ENCODE results near the gene PTGR1.
"Not testable (repeated sequence)": the region's sequence is repeated elsewhere in the genome, so short reads cannot be mapped to it uniquely, and the experiment has no call there.

The PTGR1 gene

GRCh38 chr9:111632060-111632459, 32.6 kb upstream of the PTGR1 start:
- no peaks in the 10 kb centered on the region for H3K9me3 ChIP-seq (ENCODE audit: control insufficient read depth, insufficient read depth, low read depth, low read length)

GRCh38 chr9:111631214-111631971, 31.9 kb upstream of the PTGR1 start, which contains the start of gene DNAJC25:
DNAJC25 (plus strand) TSS chr9:111631334; CDS start chr9:111631408, 74 bp downstream.
- Histone ChIP-seq H3K9me3 (ENCODE audit: control insufficient read depth, insufficient read depth, low read depth, low read length) (no peaks in the 10 kb centered on the region), H3K27ac (ENCODE audit: low read depth, low read length) (peak within 1 kb of the TSS; percentile 75), H3K9ac (ENCODE audit: low read length) (peak within 1 kb of the TSS; percentile 95), H3K4me3 (ENCODE audit: low read depth, low read length) (peak within 1 kb of the TSS; percentile 81), H3K27me3 (ENCODE audit: control insufficient read depth, insufficient read depth, low read length) (no peaks in the 10 kb centered on the region), H3K36me3 (ENCODE audit: control insufficient read depth, insufficient read depth, low read length) (peaks cover 4% of the 10 kb centered on the region; the same call in 1 of the 2 replicates), H3K4me1 (ENCODE audit: control insufficient read depth, insufficient read depth, low read length) (peaks cover 20% of the 10 kb centered on the region)

More at GRCh38 chr9:111632060-111632459, 32.6 kb upstream of the PTGR1 start:
- Histone ChIP-seq H3K9ac (ENCODE audit: low read length) (peak overlapping the region; percentile 95), H3K4me3 (ENCODE audit: low read depth, low read length) (peak overlapping the region; percentile 81), H3K4me1 (ENCODE audit: control insufficient read depth, insufficient read depth, low read length) (peaks cover 14% of the 10 kb centered on the region), H3K27ac (ENCODE audit: low read depth, low read length) (peak overlapping the region; percentile 75; the same call in 1 of the 2 replicates), H3K27me3 (ENCODE audit: control insufficient read depth, insufficient read depth, low read length) (no peaks in the 10 kb centered on the region), H3K36me3 (ENCODE audit: control insufficient read depth, insufficient read depth, low read length) (peaks cover 4% of the 10 kb centered on the region; the same call in 1 of the 2 replicates)

GRCh38 chr9:111630964-111631213, 31.4 kb upstream of the PTGR1 start:
- peak overlapping the region; percentile 81 for H3K4me3 ChIP-seq (ENCODE audit: low read depth, low read length)
- H3K27me3 ChIP-seq (ENCODE audit: control insufficient read depth, insufficient read depth, low read length), result no peaks in the 10 kb centered on the region
- peak overlapping the region; percentile 57 for H3K9ac ChIP-seq (ENCODE audit: low read length)
- no peak overlapping the region for H3K27ac ChIP-seq (ENCODE audit: low read depth, low read length)
- peaks cover 20% of the 10 kb centered on the region for H3K4me1 ChIP-seq (ENCODE audit: control insufficient read depth, insufficient read depth, low read length)
- no peaks in the 10 kb centered on the region for H3K9me3 ChIP-seq (ENCODE audit: control insufficient read depth, insufficient read depth, low read depth, low read length)
- peaks cover 4% of the 10 kb centered on the region; the same call in 1 of the 2 replicates for H3K36me3 ChIP-seq (ENCODE audit: control insufficient read depth, insufficient read depth, low read length)

GRCh38 chr9:111630182-111630963, 30.9 kb upstream of the PTGR1 start:
- H3K27me3 ChIP-seq (ENCODE audit: control insufficient read depth, insufficient read depth, low read length), result no peaks in the 10 kb centered on the region
- H3K27ac ChIP-seq (ENCODE audit: low read depth, low read length), result no peak overlapping the region
- peak overlapping the region; percentile 57 for H3K9ac ChIP-seq (ENCODE audit: low read length)
- H3K4me1 ChIP-seq (ENCODE audit: control insufficient read depth, insufficient read depth, low read length), result peaks cover 20% of the 10 kb centered on the region
- H3K36me3 ChIP-seq (ENCODE audit: control insufficient read depth, insufficient read depth, low read length), result peaks cover 4% of the 10 kb centered on the region; the same call in 1 of the 2 replicates
- H3K9me3 ChIP-seq (ENCODE audit: control insufficient read depth, insufficient read depth, low read depth, low read length), result no peaks in the 10 kb centered on the region
- peak overlapping the region; percentile 81 for H3K4me3 ChIP-seq (ENCODE audit: low read depth, low read length)

GRCh38 chr9:111628411-111628810, 29.0 kb upstream of the PTGR1 start:
- peaks cover 20% of the 10 kb centered on the region for H3K4me1 ChIP-seq (ENCODE audit: control insufficient read depth, insufficient read depth, low read length)
- H3K27ac ChIP-seq (ENCODE audit: low read depth, low read length), result no peak overlapping the region
- no peak overlapping the region for H3K9ac ChIP-seq (ENCODE audit: low read length)
- no peak overlapping the region for H3K4me3 ChIP-seq (ENCODE audit: low read depth, low read length)
- H3K9me3 ChIP-seq (ENCODE audit: control insufficient read depth, insufficient read depth, low read depth, low read length), result no peaks in the 10 kb centered on the region
- no peaks in the 10 kb centered on the region for H3K27me3 ChIP-seq (ENCODE audit: control insufficient read depth, insufficient read depth, low read length)
- H3K36me3 ChIP-seq (ENCODE audit: control insufficient read depth, insufficient read depth, low read length), result peaks cover 4% of the 10 kb centered on the region; the same call in 1 of the 2 replicates

GRCh38 chr9:111627260-111627963, 28.0 kb upstream of the PTGR1 start:
- Histone ChIP-seq H3K36me3 (ENCODE audit: control insufficient read depth, insufficient read depth, low read length) (no peaks in the 10 kb centered on the region), H3K4me1 (ENCODE audit: control insufficient read depth, insufficient read depth, low read length) (peaks cover 15% of the 10 kb centered on the region), H3K4me3 (ENCODE audit: low read depth, low read length) (no peak overlapping the region), H3K27ac (ENCODE audit: low read depth, low read length) (no peak overlapping the region), H3K9me3 (ENCODE audit: control insufficient read depth, insufficient read depth, low read depth, low read length) (no peaks in the 10 kb centered on the region), H3K9ac (ENCODE audit: low read length) (no peak overlapping the region), H3K27me3 (ENCODE audit: control insufficient read depth, insufficient read depth, low read length) (no peaks in the 10 kb centered on the region)

- Histone ChIP-seq H3K4me1 (ENCODE audit: control insufficient read depth, insufficient read depth, low read length) (peaks cover 11% of the 10 kb centered on the region; the same call in 1 of the 2 replicates), H3K27ac (ENCODE audit: low read depth, low read length) (no peak overlapping the region), H3K9ac (ENCODE audit: low read length) (no peak overlapping the region)
Measured at GRCh38 chr9:111622626-111623025, 23.2 kb upstream of the PTGR1 start.

GRCh38 chr9:111621895-111622480, 22.5 kb upstream of the PTGR1 start:
- no peaks in the 10 kb centered on the region for H3K36me3 ChIP-seq (ENCODE audit: control insufficient read depth, insufficient read depth, low read length)
- no peaks in the 10 kb centered on the region for H3K27me3 ChIP-seq (ENCODE audit: control insufficient read depth, insufficient read depth, low read length)
- H3K9me3 ChIP-seq (ENCODE audit: control insufficient read depth, insufficient read depth, low read depth, low read length), result no peaks in the 10 kb centered on the region
- no peak overlapping the region for H3K27ac ChIP-seq (ENCODE audit: low read depth, low read length)
- 0 out of 2 replicates have a peak, but pooled peaks cover 5% of the 10 kb centered on the region for H3K4me1 ChIP-seq (ENCODE audit: control insufficient read depth, insufficient read depth, low read length)
- no peak overlapping the region for H3K4me3 ChIP-seq (ENCODE audit: low read depth, low read length)
- H3K9ac ChIP-seq (ENCODE audit: low read length), result no peak overlapping the region

More at GRCh38 chr9:111622626-111623025, 23.2 kb upstream of the PTGR1 start:
- Histone ChIP-seq H3K4me3 (ENCODE audit: low read depth, low read length) (no peak overlapping the region), H3K36me3 (ENCODE audit: control insufficient read depth, insufficient read depth, low read length) (no peaks in the 10 kb centered on the region), H3K9me3 (ENCODE audit: control insufficient read depth, insufficient read depth, low read depth, low read length) (no peaks in the 10 kb centered on the region), H3K27me3 (ENCODE audit: control insufficient read depth, insufficient read depth, low read length) (no peaks in the 10 kb centered on the region)

GRCh38 chr9:111617349-111617748, 17.9 kb upstream of the PTGR1 start:
- not testable (repeated sequence) for H3K4me1 ChIP-seq (ENCODE audit: control insufficient read depth, insufficient read depth, low read length); H3K36me3 ChIP-seq (ENCODE audit: control insufficient read depth, insufficient read depth, low read length); H3K9ac ChIP-seq (ENCODE audit: low read length); H3K27ac ChIP-seq (ENCODE audit: low read depth, low read length); H3K9me3 ChIP-seq (ENCODE audit: control insufficient read depth, insufficient read depth, low read depth, low read length); H3K4me3 ChIP-seq (ENCODE audit: low read depth, low read length); H3K27me3 ChIP-seq (ENCODE audit: control insufficient read depth, insufficient read depth, low read length)

GRCh38 chr9:111615928-111616327, 16.5 kb upstream of the PTGR1 start:
- Histone ChIP-seq H3K27ac (ENCODE audit: low read depth, low read length) (no peak overlapping the region), H3K4me3 (ENCODE audit: low read depth, low read length) (no peak overlapping the region), H3K27me3 (ENCODE audit: control insufficient read depth, insufficient read depth, low read length) (no peaks in the 10 kb centered on the region), H3K9ac (ENCODE audit: low read length) (no peak overlapping the region), H3K36me3 (ENCODE audit: control insufficient read depth, insufficient read depth, low read length) (no peaks in the 10 kb centered on the region), H3K4me1 (ENCODE audit: control insufficient read depth, insufficient read depth, low read length) (no peaks in the 10 kb centered on the region), H3K9me3 (ENCODE audit: control insufficient read depth, insufficient read depth, low read depth, low read length) (no peaks in the 10 kb centered on the region)

Data from HUES6 (cell line).